Pancreas (tissue), 10 donors: ENCODE results near the gene WDFY4. TPM values are rescaled to one million over a fixed set of nuclear protein-coding genes. Genes with fewer than 3 reads are reported as not detected.
A peak's percentile ranks its signal among the peaks of the same experiment; 100 is the strongest.

Experiments
- ATAC-seq, 4 donors: fragments of 200-7000 bp; cut with Tn5 transposase; one replicate each; pipeline versions ENCODE4 v1.8.0 to v1.9.1; 2020; ENCODE audit warnings: mild to moderate bottlenecking in 4 of 4, moderate library complexity in 4 of 4
- DNase-seq, 6 donors: peaks; one replicate each; pipeline ENCODE4 v3.0.0-alpha.2; 2020
- FAIRE-seq: peaks from 2 replicates; lab custom pipeline; 2012; peaks lifted over from hg19 to GRCh38; lab: Jason Lieb, UNC
- H3K27ac ChIP-seq, 4 donors: fragments of 200-600 bp; sonication (generic); 1 replicate in 3 of 4; 2 replicates in 1 of 4; pipeline versions ENCODE4 v1.5.0 to v1.8.0; 2020
- H3K27me3 ChIP-seq, 4 donors: fragments of 200-600 bp; one replicate each; pipeline ENCODE4 v1.8.0; 2021
- H3K36me3 ChIP-seq, 3 donors: fragments of 200-600 bp; sonication (generic) in 1 of 3; one replicate each; pipeline versions ENCODE4 v1.5.0 to v1.8.0; 2020 to 2021
- H3K4me1 ChIP-seq, 3 donors: fragments of 200-600 bp; one replicate each; pipeline ENCODE4 v1.8.0; 2021
- H3K4me3 ChIP-seq, 4 donors: fragments of 200-600 bp; sonication (generic) in 2 of 4; one replicate each; pipeline versions ENCODE4 v1.5.0 to v1.8.0; 2020 to 2021
- H3K9me3 ChIP-seq, 4 donors: fragments of 200-600 bp; one replicate each; pipeline ENCODE4 v1.8.0; 2021
- WGBS, 2 donors: extraction: QIAGEN DNeasy Blood & Tissue Kit; methylation state at CpG; one replicate each; pipeline ENCODE4 v1.1.7; 2013; 5-methylcytosine and 5-hydroxymethylcytosine counted together
- intact Hi-C, 3 donors: fragments of 100-400 bp; cut with DNase I; formaldehyde crosslinking; loops; one replicate each; pipeline versions ENCODE4 v1.11.1 to v1.14.2; 2022
- polyA plus RNA-seq, 2 donors: library from polyadenylated mRNA; stranded (reverse); fragments of 200-250 nt; gene quantifications; one replicate each; pipeline ENCODE4 v1.2.3, GENCODE V29; 2013
- total RNA-seq, 6 donors: library from RNA; stranded (reverse); fragmentation: NEBNext Ultra II Directional in 4 of 6; extraction: Animal tissue kit (Norgen Biotek cat#: 25700) in 4 of 6; gene quantifications; one replicate each; pipeline versions ENCODE4 v1.2.1 to v1.2.4, GENCODE V29; 2021 to 2023
- TF ChIP-seq, protein P1 (sequence below), 4 donors: fragments of 200-600 bp; sonication (generic) in 3 of 4; IDR thresholded peaks; one replicate each; pipeline versions ENCODE4 v1.5.0 to v1.8.0; 2021; ENCODE audit warnings: antibody characterized with exemption in 4 of 4
- donor health status: healthy with polysubstance abuse.
- donor health status: DM: no; HTN: no; CAD: no; lungs with moderate emphysema.
- donor health status: DM: no; HTN: no; CAD: no.
- donor health status: control.
- donor health status: control.
- donor health status: Bipolar disorder and iron deficiency.
- donor health status: DM: yes; HTN: yes; CAD: no.
- donor health status: DM: no; HTN: no; CAD: no.
- donor health status: DM: no; HTN: no; CAD: no.
- donor health status: DM: yes; HTN: yes; CAD: no.

Gene WDFY4
- total and polyA plus RNA-seq, 8 donors: 0.14 to 8.4 (median 0.72) TPM

- 51 to 52% methylated on average over 27 to 28 of the region's 28 CpGs for WGBS, 2 donors
- Histone ChIP-seq H3K4me1 (no peaks in the 10 kb centered on the region), H3K36me3 (no peaks in the 10 kb centered on the region), H3K9me3 (no peaks in the 10 kb centered on the region), H3K27me3 (no peaks in the 10 kb centered on the region), H3K4me3 (no peak overlapping the region), H3K27ac (no peak overlapping the region)
- DNase-seq (peak in 1 of 6 donors; percentile 51), FAIRE-seq (no peak), ATAC-seq (no peak)
- intact Hi-C loops: no loop called here
- TF ChIP-seq, protein P1, sequence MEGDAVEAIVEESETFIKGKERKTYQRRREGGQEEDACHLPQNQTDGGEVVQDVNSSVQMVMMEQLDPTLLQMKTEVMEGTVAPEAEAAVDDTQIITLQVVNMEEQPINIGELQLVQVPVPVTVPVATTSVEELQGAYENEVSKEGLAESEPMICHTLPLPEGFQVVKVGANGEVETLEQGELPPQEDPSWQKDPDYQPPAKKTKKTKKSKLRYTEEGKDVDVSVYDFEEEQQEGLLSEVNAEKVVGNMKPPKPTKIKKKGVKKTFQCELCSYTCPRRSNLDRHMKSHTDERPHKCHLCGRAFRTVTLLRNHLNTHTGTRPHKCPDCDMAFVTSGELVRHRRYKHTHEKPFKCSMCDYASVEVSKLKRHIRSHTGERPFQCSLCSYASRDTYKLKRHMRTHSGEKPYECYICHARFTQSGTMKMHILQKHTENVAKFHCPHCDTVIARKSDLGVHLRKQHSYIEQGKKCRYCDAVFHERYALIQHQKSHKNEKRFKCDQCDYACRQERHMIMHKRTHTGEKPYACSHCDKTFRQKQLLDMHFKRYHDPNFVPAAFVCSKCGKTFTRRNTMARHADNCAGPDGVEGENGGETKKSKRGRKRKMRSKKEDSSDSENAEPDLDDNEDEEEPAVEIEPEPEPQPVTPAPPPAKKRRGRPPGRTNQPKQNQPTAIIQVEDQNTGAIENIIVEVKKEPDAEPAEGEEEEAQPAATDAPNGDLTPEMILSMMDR (IDR thresholded peaks at IDR 0.05): no peak
Measured at GRCh38 chr10:48670978-48671913, 13.4 kb upstream of the WDFY4 start.

DNA sequence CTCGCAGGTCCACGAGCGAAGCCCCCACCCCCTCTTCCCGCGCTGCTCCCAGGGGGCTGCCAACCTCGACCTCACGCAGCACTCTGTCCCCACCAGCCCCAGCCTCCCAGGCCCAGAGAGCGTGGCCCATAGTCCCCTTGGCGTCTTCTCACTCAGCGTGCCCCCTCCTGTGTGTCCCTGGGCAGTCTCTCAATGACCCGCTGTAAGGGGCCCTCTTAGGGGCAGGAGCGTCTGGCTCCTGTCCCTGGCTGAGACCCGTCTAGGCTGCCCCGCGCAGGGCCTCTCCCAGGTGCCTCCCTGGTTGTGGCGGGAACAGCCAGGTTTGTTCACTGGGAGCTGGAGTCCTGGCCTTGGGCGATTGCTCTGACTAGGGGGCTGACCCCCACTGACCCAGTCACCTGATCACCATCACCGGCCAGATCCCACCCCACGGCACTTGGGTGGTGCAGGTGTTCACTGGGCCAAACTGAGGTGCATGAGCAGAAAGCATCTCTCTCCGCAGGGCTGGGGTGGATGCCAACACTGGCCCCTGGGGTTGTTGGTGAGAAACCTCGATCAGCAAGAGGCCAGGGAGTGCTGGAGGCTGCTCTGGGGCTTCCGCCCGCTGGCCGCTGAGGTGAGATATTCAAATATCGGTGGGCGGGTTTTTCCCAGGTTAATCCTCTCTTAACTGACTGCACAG, 12.6 kb upstream of the WDFY4 start:
- 55 to 57% methylated on average over 23 to 26 of the region's 26 CpGs for WGBS, 2 donors
- FAIRE-seq (no peak), ATAC-seq (no peak), DNase-seq (peak in 1 of 6 donors; percentile 57)
- Histone ChIP-seq H3K27me3 (no peaks in the 10 kb centered on the region), H3K4me1 (no peaks in the 10 kb centered on the region), H3K36me3 (no peaks in the 10 kb centered on the region), H3K27ac (no peak overlapping the region), H3K4me3 (no peak overlapping the region), H3K9me3 (no peaks in the 10 kb centered on the region)
- TF ChIP-seq, protein P1 (IDR thresholded peaks at IDR 0.05): no peak
- intact Hi-C loops: no loop called here

DNA sequence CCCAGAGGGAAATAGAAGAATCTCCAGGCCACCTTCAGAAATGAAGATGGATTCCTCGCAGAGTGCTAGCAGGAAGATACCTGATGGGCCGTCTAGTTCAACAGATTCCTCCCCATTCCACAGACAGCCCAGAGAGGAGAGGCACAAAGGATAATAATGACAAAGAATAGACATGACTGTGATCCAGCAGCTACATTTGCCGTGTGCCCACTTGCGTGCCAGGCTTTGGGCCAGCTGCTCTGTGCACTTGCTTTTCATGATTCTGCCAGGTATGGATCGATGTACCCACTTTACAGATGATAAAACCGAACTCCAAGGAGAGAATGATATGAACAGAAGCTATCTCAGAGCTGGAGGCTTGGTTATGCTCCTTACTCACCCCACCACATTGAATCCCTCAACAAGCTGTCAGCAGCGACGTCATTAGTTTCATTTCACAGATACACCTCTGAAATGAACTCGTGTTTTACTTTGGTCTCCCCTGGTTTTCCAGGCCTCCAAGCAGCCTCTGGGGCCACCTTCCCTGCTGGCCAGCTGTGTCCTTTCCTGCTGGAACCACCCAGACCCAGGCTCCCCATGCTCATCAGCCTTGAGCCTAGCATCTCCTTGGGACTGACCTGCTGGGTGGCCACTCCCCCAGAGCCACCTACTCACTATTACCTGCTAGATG, 11.9 kb upstream of the WDFY4 start:
- H3K36me3 ChIP-seq: no peaks in the 10 kb centered on the region
- no peaks in the 10 kb centered on the region for H3K9me3 ChIP-seq
- no peak for ATAC-seq
- DNase-seq: no peak
- no peaks in the 10 kb centered on the region for H3K27me3 ChIP-seq
- no peak overlapping the region for H3K4me3 ChIP-seq
- H3K27ac ChIP-seq: no peak overlapping the region
- FAIRE-seq: no peak
- intact Hi-C loops: no loop called here
- no peaks in the 10 kb centered on the region for H3K4me1 ChIP-seq
- TF ChIP-seq, protein P1 (IDR thresholded peaks at IDR 0.05): no peak
- 78 to 83% methylated on average over 9 of the region's 9 CpGs for WGBS, 2 donors

DNA sequence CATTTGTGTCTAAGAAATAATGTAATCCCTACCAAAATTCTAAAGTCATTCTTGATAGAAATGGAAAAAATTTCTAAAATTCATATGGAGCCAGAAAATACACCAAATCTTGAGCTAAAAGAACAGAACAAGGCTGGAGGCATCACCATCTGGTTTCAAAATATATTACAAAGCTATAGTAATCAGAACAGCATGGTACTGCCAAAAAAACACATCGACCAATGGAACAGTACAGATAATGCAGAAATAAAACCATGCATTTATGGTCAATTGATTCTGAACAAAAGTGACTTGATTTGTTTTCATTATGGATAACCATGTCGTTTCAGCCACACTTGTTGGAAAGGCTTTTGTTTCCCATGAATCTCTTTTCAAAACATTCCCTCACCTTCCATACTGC, 7.0 kb upstream of the WDFY4 start:
- no peaks in the 10 kb centered on the region for H3K27me3 ChIP-seq
- no peak for FAIRE-seq
- intact Hi-C loops: no loop called here

More for the DNA sequence above, 7.0 kb upstream of the WDFY4 start:
- 73 to 83% methylated on average over 2 of the region's 2 CpGs for WGBS, 2 donors
- no peaks in the 10 kb centered on the region for H3K9me3 ChIP-seq
- H3K36me3 ChIP-seq: no peaks in the 10 kb centered on the region
- H3K27ac ChIP-seq: no peak overlapping the region
- H3K4me1 ChIP-seq: no peaks in the 10 kb centered on the region
- no peak for ATAC-seq
- TF ChIP-seq, protein P1 (IDR thresholded peaks at IDR 0.05): no peak
- no peak for DNase-seq
- no peak overlapping the region for H3K4me3 ChIP-seq
